Measurements from ENCODE around the gene TUBB2A. TPM values are rescaled to one million over a fixed set of nuclear protein-coding genes. Genes with fewer than 3 reads are reported as not detected.

TUBB2A gene
- total and polyA plus RNA-seq, 2 of the 13 experiments (the other 11 are each of a cell fraction or from before 2014, with no cell fraction given): 35.3 to 106 TPM

GRCh38 chr6:3119040-3119723, 38.2 kb downstream of the TUBB2A start (continued):
- no peak for TF ChIP-seq UBTF (CRISPR knock-in tag; IDR thresholded peaks at IDR 0.05)
- TF ChIP-seq ZNF430 (CRISPR knock-in tag; IDR thresholded peaks at IDR 0.05): no peak
- TF ChIP-seq KDM4B (CRISPR knock-in tag; IDR thresholded peaks at IDR 0.05): no peak
- TF ChIP-seq NR2F6 (IDR thresholded peaks at IDR 0.05): no peak
- TF ChIP-seq NR2F6 (CRISPR knock-in tag; IDR thresholded peaks at IDR 0.05): 0 out of 2 replicates have a peak, but pooled peaks have one; percentile 4
- TF ChIP-seq PBX3 (CRISPR knock-in tag; IDR thresholded peaks at IDR 0.05; ENCODE audit: borderline replicate concordance): no peak
- no peak for TF ChIP-seq GRHL1 (CRISPR knock-in tag; conservative IDR thresholded peaks at IDR 0.05)
- no peak for TF ChIP-seq CHD4 (IDR thresholded peaks at IDR 0.05; ENCODE audit: borderline replicate concordance, low read length)
- no peak for TF ChIP-seq MAFF (IDR thresholded peaks at IDR 0.05; ENCODE audit: low read depth, low read length)
- no peak for TF ChIP-seq GFI1 (CRISPR knock-in tag; IDR thresholded peaks at IDR 0.05; ENCODE audit: borderline replicate concordance)
- no peak for TF ChIP-seq ZC3H4 (CRISPR knock-in tag; IDR thresholded peaks at IDR 0.05; ENCODE audit: borderline replicate concordance)
- no peak for TF ChIP-seq SRSF9 (IDR thresholded peaks at IDR 0.05; ENCODE audit: borderline replicate concordance, insufficient read depth, low read depth, low read length, poor library complexity, severe bottlenecking)
- no peak; the same call in 1 of the 2 replicates for TF ChIP-seq ZBTB26 (CRISPR knock-in tag; IDR thresholded peaks at IDR 0.05; ENCODE audit: borderline replicate concordance)
- no peak for TF ChIP-seq HIC2 (CRISPR knock-in tag; IDR thresholded peaks at IDR 0.05; ENCODE audit: low read depth)
- TF ChIP-seq ZNF639 (CRISPR knock-in tag; conservative IDR thresholded peaks at IDR 0.05): no peak
- no peak for TF ChIP-seq SATB2 (CRISPR knock-in tag; IDR thresholded peaks at IDR 0.05)

All from HepG2 (cell line).